ENCODE measurements around the gene POLR3A. TPM values are rescaled to one million over a fixed set of nuclear protein-coding genes. Genes with fewer than 3 reads are reported as not detected.

Gene POLR3A
- total RNA-seq, 2 experiments from 2014 or later = 16.6 to 17.0 TPM

DNA sequence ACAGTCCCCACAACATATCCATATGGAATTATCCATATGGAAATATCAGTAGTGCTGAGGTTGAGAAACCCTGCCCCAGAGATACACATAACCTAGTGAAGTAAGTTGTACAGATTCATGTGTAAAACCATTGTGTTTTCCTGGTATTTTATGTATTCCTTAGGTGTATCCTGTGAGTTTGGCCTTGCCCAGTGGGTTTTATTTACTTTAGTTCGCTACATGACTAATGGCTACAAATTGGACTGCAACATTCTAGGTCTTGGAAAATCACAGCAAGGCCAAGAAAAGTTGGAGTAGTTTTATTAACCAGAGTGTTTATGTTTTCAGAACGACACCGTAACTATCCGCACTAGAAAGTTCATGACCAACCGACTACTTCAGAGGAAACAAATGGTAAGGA, 5.7 kb upstream of the POLR3A start:
- Mint-ChIP-seq H3K36me3 (peaks cover 58% of the 10 kb centered on the region), H3K9me3 (no peaks in the 10 kb centered on the region), H3K4me3 (peak overlapping the region; percentile 86), H3K27me3 (no peaks in the 10 kb centered on the region), H3K4me1 (ENCODE audit: low read depth) (peaks cover 54% of the 10 kb centered on the region), H3K27ac (peak overlapping the region; percentile 84)
- ChIA-PET CTCF (no interaction called here), POLR2A (no interaction called here)
- intact Hi-C loops (cut with micrococcal nuclease) = loop anchor here (10.0 kb wide), 1 partner anchor 1410 kb away; the partner anchor contains the start of gene ZCCHC24
- no peak for DNase-seq

DNA sequence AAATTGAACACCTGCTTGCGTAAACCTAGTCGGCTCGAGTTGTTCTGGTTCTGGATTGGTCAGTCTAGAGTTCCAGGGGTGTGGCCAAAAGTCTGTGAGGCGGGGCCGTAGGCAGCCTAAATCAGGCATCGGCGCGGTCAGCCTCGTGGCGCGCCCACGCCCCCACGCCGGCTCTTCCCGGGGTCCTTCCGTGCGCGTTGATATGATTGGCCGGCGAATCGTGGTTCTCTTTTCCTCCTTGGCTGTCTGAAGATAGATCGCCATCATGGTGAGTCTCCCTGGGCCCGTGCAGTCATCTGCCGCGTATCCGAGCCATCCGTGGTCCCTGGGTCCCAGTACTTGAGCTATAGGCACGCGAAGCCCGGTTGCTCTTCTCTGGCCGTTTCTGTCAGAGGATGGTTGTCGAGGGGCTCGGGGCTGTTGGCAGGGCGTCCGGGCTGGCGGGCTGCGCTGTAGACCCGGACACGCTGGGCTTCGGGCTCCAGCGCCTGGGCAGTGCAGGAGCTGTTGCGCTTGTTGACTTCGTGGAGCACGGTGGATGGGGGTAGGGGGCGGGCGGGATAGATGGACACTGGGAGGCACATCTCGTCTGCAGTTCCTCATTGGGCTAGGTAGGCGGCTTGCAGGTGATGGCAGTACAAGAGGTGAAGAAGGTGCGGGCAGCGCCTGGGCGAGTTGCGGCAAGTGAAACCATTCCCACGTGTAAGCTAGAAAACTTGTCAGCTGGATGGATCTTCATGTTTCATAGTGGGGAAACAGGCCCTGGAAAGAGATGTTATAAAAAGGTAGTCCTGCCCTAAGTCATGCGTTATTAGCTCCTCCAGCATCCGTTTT, 4.5 kb upstream of the POLR3A start, which contains the start of gene RPS24:
Gene RPS24, plus strand, starts transcription at position 227 of the 834 bp plus-strand sequence. Its CDS starts 39 bp downstream, at position 266.
- intact Hi-C loops (cut with micrococcal nuclease) = loop anchor here (1.0 to 10.0 kb wide), 4 partner anchors 269 to 1411 kb away; partner anchors contain the start of genes ZCCHC24 and ZMIZ1
- peaks cover 52% of the 10 kb centered on the region for H3K36me3 Mint-ChIP-seq
- CTCF ChIA-PET = interaction anchor here (0.9 to 1.0 kb wide), 2 partner anchors 13 to 187 kb away, joined by 3 to 4 read pairs; no protein-coding TSS in a partner anchor

DNA sequence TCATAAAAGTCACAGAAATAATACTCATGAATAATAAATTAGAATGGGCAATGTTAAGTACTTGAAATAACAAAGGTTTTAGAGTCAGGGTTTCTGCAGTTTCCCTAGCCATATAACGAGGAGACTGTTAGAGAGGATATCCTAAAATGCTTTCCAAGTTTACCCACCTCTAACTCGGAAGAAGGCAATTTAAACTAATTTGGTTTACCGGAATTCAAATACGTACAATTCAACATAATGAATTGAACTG, 4.0 kb upstream of the POLR3A start:
- Mint-ChIP-seq H3K27ac (peak overlapping the region; percentile 84), H3K9me3 (no peaks in the 10 kb centered on the region), H3K4me1 (ENCODE audit: low read depth) (peaks cover 51% of the 10 kb centered on the region), H3K4me3 (peak overlapping the region; percentile 86), H3K36me3 (peaks cover 48% of the 10 kb centered on the region), H3K27me3 (no peaks in the 10 kb centered on the region)
- no peak for DNase-seq
- intact Hi-C loops (cut with micrococcal nuclease) = loop anchor here (1.0 to 10.0 kb wide), 4 partner anchors 270 to 1411 kb away; partner anchors contain the start of genes ZCCHC24 and ZMIZ1
- ChIA-PET CTCF (no interaction called here), POLR2A (no interaction called here)

More for the DNA sequence above, 4.5 kb upstream of the POLR3A start, which contains the start of gene RPS24:
- Mint-ChIP-seq H3K4me1 (ENCODE audit: low read depth) (peaks cover 53% of the 10 kb centered on the region), H3K9me3 (no peaks in the 10 kb centered on the region), H3K27me3 (no peaks in the 10 kb centered on the region), H3K27ac (peak within 1 kb of the TSS; percentile 84), H3K4me3 (peak within 1 kb of the TSS; percentile 86)
- POLR2A ChIA-PET = interaction anchor here (1.0 kb wide), 2 partner anchors 9 to 12 kb away, joined by 4 to 6 read pairs; no protein-coding TSS in a partner anchor
- peak; percentile 96 for DNase-seq

DNA sequence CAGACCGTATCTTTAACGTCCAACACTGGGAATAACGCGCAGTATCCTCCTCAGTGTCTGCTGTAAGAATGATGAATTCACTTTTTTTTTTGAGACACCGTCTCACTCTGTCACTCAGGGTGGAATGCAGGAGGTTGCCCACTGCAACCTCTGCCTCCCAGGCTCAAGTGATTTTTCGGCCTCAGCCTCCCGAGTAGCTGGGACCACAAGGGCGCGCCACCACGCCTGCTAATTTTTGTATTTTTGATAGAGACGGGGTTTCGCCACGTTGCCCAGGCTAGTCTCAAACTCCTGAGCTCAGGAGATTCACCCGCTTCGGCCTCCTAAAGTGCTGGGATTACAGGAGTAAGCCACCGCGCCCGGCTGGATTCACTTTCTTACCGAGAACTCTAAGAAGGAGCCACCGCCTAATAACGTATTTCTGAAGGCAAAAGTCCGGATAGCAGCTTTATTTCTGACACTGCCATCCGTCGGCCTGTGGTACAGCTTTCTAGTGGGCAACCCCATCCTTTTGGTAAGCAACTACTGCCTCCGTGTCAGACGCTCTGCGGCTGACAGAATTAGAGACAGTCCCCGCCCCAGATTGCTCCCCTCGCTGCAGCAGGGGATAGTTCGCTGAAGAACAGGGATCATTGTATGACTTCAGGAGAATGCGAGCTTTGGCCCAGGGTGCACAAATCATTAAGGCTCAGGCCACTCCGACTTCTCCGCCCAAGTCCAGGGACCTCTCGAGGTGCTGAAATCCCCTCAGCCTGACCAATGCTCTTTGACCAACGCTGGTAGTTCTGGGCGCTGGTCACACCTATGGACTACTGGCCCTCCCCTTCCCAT, 662 bp downstream of the POLR3A start:
- Mint-ChIP-seq H3K4me3 (peak overlapping the region; percentile 99), H3K36me3 (peaks cover 27% of the 10 kb centered on the region), H3K4me1 (ENCODE audit: low read depth) (peaks cover 32% of the 10 kb centered on the region), H3K27ac (peak overlapping the region; percentile 93), H3K9me3 (no peaks in the 10 kb centered on the region), H3K27me3 (no peaks in the 10 kb centered on the region)
- CTCF ChIA-PET = interaction anchor here (1.0 kb wide), 1 partner anchor 21 kb away, joined by 3 read pairs; no protein-coding TSS in a partner anchor
- POLR2A ChIA-PET = interaction anchor here (1.0 to 1.1 kb wide), 2 partner anchors 17 to 36 kb away, joined by 3 read pairs; no protein-coding TSS in a partner anchor
- peak; percentile 44 for DNase-seq
- intact Hi-C loops (cut with micrococcal nuclease) = loop anchor here (1.0 to 5.0 kb wide), 2 partner anchors 192 to 311 kb away; no protein-coding TSS in a partner anchor

GRCh38 chr10:78025685-78026364, 3.5 kb downstream of the POLR3A start:
- H3K27ac Mint-ChIP-seq = no peak overlapping the region
- ChIA-PET POLR2A (no interaction called here), CTCF (no interaction called here)
- H3K4me3 Mint-ChIP-seq = no peak overlapping the region
- no peaks in the 10 kb centered on the region for H3K9me3 Mint-ChIP-seq
- intact Hi-C loops (cut with micrococcal nuclease) = loop anchor here (5.0 kb wide), 1 partner anchor 309 kb away; no protein-coding TSS in a partner anchor
- DNase-seq = no peak
- no peaks in the 10 kb centered on the region for H3K27me3 Mint-ChIP-seq
- peaks cover 46% of the 10 kb centered on the region for H3K36me3 Mint-ChIP-seq
- peaks cover 32% of the 10 kb centered on the region for H3K4me1 Mint-ChIP-seq (ENCODE audit: low read depth)

DNA sequence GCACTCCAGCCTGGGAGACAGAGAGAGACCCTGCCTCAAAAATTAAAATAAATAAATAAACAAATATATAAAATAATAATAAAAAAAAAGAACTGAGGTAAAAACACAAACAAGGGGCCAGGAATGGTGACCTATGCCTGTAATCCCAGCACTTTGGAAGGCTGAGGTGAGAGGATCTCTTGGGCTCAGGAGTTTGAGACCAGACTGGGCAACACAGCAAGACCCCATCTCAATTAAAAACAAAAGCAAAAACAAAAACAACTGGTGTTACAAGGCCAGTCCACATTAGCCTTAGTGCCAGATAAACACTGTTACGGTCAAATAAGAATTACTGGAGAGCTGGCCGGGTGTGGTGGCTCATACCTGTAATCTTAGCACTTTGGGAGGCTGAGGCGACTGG, 5.6 kb downstream of the POLR3A start:
- CTCF ChIA-PET = no interaction called here
- Mint-ChIP-seq H3K4me3 (no peak overlapping the region), H3K27me3 (no peaks in the 10 kb centered on the region), H3K36me3 (peaks cover 50% of the 10 kb centered on the region), H3K4me1 (ENCODE audit: low read depth) (peaks cover 16% of the 10 kb centered on the region), H3K9me3 (no peaks in the 10 kb centered on the region), H3K27ac (no peak overlapping the region)
- POLR2A ChIA-PET = no interaction called here
- no peak for DNase-seq
- intact Hi-C loops (cut with micrococcal nuclease) = no loop called here

DNA sequence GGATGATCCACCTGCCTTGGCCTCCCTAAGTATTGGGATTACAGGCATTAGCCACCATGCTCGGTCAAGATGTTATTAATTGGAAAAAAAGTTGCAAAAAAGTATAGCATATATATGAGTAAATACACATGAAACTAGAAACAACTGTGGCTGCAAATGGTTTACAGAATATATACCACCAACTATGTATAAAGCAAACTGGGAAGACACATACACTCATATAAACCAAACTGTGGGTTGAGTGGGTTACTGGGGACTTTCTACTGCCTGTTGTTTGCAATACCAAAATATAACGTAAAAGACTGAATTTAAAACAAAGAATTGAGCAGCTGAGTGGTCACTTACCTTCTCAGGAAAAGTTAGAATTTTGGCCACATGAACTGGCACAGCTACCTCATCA, 8.1 kb downstream of the POLR3A start:
- Mint-ChIP-seq H3K4me3 (no peak overlapping the region), H3K27ac (no peak overlapping the region), H3K4me1 (ENCODE audit: low read depth) (no peaks in the 10 kb centered on the region), H3K27me3 (no peaks in the 10 kb centered on the region), H3K36me3 (peaks cover 56% of the 10 kb centered on the region), H3K9me3 (no peaks in the 10 kb centered on the region)
- intact Hi-C loops (cut with micrococcal nuclease) = no loop called here
- CTCF ChIA-PET = no interaction called here
- no peak for DNase-seq
- POLR2A ChIA-PET = no interaction called here

- ChIA-PET POLR2A (no interaction called here), CTCF (no interaction called here)
- no peaks in the 10 kb centered on the region for H3K27me3 Mint-ChIP-seq
- intact Hi-C loops (cut with micrococcal nuclease) = no loop called here
- no peak overlapping the region for H3K4me3 Mint-ChIP-seq
- no peaks in the 10 kb centered on the region for H3K9me3 Mint-ChIP-seq
- peaks cover 46% of the 10 kb centered on the region for H3K36me3 Mint-ChIP-seq
- no peaks in the 10 kb centered on the region for H3K4me1 Mint-ChIP-seq (ENCODE audit: low read depth)
- no peak overlapping the region for H3K27ac Mint-ChIP-seq
- no peak for DNase-seq
Measured at GRCh38 chr10:78019264-78019663, 10.1 kb downstream of the POLR3A start.

DNA sequence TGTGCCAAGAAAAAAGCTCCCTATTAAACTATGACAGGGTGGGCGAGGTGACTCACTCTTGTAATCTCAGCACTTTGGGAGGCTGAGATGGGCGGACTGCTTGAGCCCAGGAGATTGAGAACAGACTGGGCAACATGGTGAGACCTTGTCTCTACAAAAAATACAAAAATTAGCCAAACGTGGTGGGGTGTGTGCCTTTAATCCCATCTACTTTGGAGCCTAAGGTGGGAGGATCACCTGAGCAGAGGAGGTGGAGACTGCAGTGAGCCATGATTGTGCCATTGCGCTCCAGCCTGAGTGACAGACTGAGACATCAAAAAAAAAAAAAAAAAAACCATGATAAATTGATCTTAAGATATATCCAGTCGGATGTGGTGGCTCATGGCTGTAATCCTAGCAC, 11.5 kb downstream of the POLR3A start:
- Mint-ChIP-seq H3K27me3 (no peaks in the 10 kb centered on the region), H3K36me3 (peaks cover 46% of the 10 kb centered on the region), H3K9me3 (no peaks in the 10 kb centered on the region), H3K27ac (no peak overlapping the region), H3K4me3 (no peak overlapping the region), H3K4me1 (ENCODE audit: low read depth) (no peaks in the 10 kb centered on the region)
- DNase-seq = no peak
- ChIA-PET CTCF (interaction anchor here (0.7 kb wide), 1 partner anchor 1179 kb away, joined by 3 read pairs; no protein-coding TSS in a partner anchor), POLR2A (no interaction called here)
- intact Hi-C loops (cut with micrococcal nuclease) = no loop called here

GRCh38 chr10:78015546-78015945, 13.8 kb downstream of the POLR3A start:
- Mint-ChIP-seq H3K9me3 (no peaks in the 10 kb centered on the region), H3K36me3 (peaks cover 37% of the 10 kb centered on the region), H3K4me1 (ENCODE audit: low read depth) (no peaks in the 10 kb centered on the region), H3K27ac (no peak overlapping the region), H3K27me3 (no peaks in the 10 kb centered on the region), H3K4me3 (no peak overlapping the region)
- POLR2A ChIA-PET = interaction anchor here (0.6 kb wide), 1 partner anchor 1236 kb away, joined by 3 read pairs; no protein-coding TSS in a partner anchor
- intact Hi-C loops (cut with micrococcal nuclease) = no loop called here
- DNase-seq = no peak
- CTCF ChIA-PET = interaction anchor here (0.7 kb wide), 1 partner anchor 12 kb away, joined by 3 read pairs; no protein-coding TSS in a partner anchor

- Mint-ChIP-seq H3K4me3 (no peak overlapping the region), H3K27ac (no peak overlapping the region), H3K27me3 (no peaks in the 10 kb centered on the region), H3K9me3 (no peaks in the 10 kb centered on the region), H3K4me1 (ENCODE audit: low read depth) (no peaks in the 10 kb centered on the region), H3K36me3 (peaks cover 42% of the 10 kb centered on the region)
- intact Hi-C loops (cut with micrococcal nuclease) = no loop called here
- CTCF ChIA-PET = no interaction called here
- no peak for DNase-seq
- POLR2A ChIA-PET = no interaction called here
Measured at GRCh38 chr10:78013564-78013963, 15.8 kb downstream of the POLR3A start.

Measured in activated CD4-positive, alpha-beta memory T cell treated with anti-CD3 and anti-CD28 coated beads for 36 hours (primary cell).